ENCODE data around the gene PUS1.

Gene PUS1

GRCh38 chr12:131990066-131990979 lies 61.2 kb downstream of the PUS1 start:
- Histone ChIP-seq H3K9me3 (ENCODE audit: insufficient read depth, low read length) (no peaks in the 10 kb centered on the region), H3K4me1 (ENCODE audit: insufficient read depth, insufficient read length) (peaks cover 11% of the 10 kb centered on the region), H3K27me3 (ENCODE audit: insufficient read depth, insufficient read length) (no peaks in the 10 kb centered on the region), H3K36me3 (ENCODE audit: insufficient read depth, insufficient read length, low read length) (peaks cover 83% of the 10 kb centered on the region), H3K9ac (ENCODE audit: insufficient read length, low read depth) (peak overlapping the region; percentile 14), H3K4me3 (ENCODE audit: insufficient read length, low read depth) (no peak overlapping the region)
- DNase-seq (ENCODE audit: low read depth, low spot score) = peak; percentile 54
- no peak for TF ChIP-seq YY1 (IDR thresholded peaks at IDR 0.05; ENCODE audit: insufficient read depth, insufficient read length)
- TF ChIP-seq SUZ12 (IDR thresholded peaks at IDR 0.05; ENCODE audit: extremely low read depth, insufficient read depth, insufficient read length) = no peak
- TF ChIP-seq ZNF274 (IDR thresholded peaks at IDR 0.05; ENCODE audit: low read depth, low read length) = no peak

GRCh38 chr12:131990980-131991305 lies 61.9 kb downstream of the PUS1 start:
- Histone ChIP-seq H3K9ac (ENCODE audit: insufficient read length, low read depth) (peak overlapping the region; percentile 52), H3K4me1 (ENCODE audit: insufficient read depth, insufficient read length) (peaks cover 11% of the 10 kb centered on the region)

GRCh38 chr12:131991816-131992430 lies 62.8 kb downstream of the PUS1 start:
- H3K36me3 ChIP-seq (ENCODE audit: insufficient read depth, insufficient read length, low read length) = peaks cover 76% of the 10 kb centered on the region
- no peak overlapping the region for H3K4me3 ChIP-seq (ENCODE audit: insufficient read length, low read depth)
- H3K4me1 ChIP-seq (ENCODE audit: insufficient read depth, insufficient read length) = peaks cover 11% of the 10 kb centered on the region
- TF ChIP-seq SUZ12 (IDR thresholded peaks at IDR 0.05; ENCODE audit: extremely low read depth, insufficient read depth, insufficient read length) (no peak), YY1 (IDR thresholded peaks at IDR 0.05; ENCODE audit: insufficient read depth, insufficient read length) (no peak), ZNF274 (IDR thresholded peaks at IDR 0.05; ENCODE audit: low read depth, low read length) (no peak)
- no peak overlapping the region for H3K9ac ChIP-seq (ENCODE audit: insufficient read length, low read depth)
- no peaks in the 10 kb centered on the region for H3K9me3 ChIP-seq (ENCODE audit: insufficient read depth, low read length)
- no peaks in the 10 kb centered on the region for H3K27me3 ChIP-seq (ENCODE audit: insufficient read depth, insufficient read length)
- no peak for DNase-seq (ENCODE audit: low read depth, low spot score)

More at GRCh38 chr12:131990980-131991305, 61.9 kb downstream of the PUS1 start:
- TF ChIP-seq SUZ12 (IDR thresholded peaks at IDR 0.05; ENCODE audit: extremely low read depth, insufficient read depth, insufficient read length) (no peak), YY1 (IDR thresholded peaks at IDR 0.05; ENCODE audit: insufficient read depth, insufficient read length) (no peak), ZNF274 (IDR thresholded peaks at IDR 0.05; ENCODE audit: low read depth, low read length) (no peak)
- H3K9me3 ChIP-seq (ENCODE audit: insufficient read depth, low read length) = no peaks in the 10 kb centered on the region
- peaks cover 83% of the 10 kb centered on the region for H3K36me3 ChIP-seq (ENCODE audit: insufficient read depth, insufficient read length, low read length)
- no peak for DNase-seq (ENCODE audit: low read depth, low spot score)
- H3K4me3 ChIP-seq (ENCODE audit: insufficient read length, low read depth) = no peak overlapping the region
- H3K27me3 ChIP-seq (ENCODE audit: insufficient read depth, insufficient read length) = no peaks in the 10 kb centered on the region

- Histone ChIP-seq H3K36me3 (ENCODE audit: insufficient read depth, insufficient read length, low read length) (peaks cover 54% of the 10 kb centered on the region), H3K9me3 (ENCODE audit: insufficient read depth, low read length) (no peaks in the 10 kb centered on the region), H3K4me1 (ENCODE audit: insufficient read depth, insufficient read length) (peaks cover 4% of the 10 kb centered on the region), H3K4me3 (ENCODE audit: insufficient read length, low read depth) (no peak overlapping the region), H3K9ac (ENCODE audit: insufficient read length, low read depth) (no peak overlapping the region), H3K27me3 (ENCODE audit: insufficient read depth, insufficient read length) (no peaks in the 10 kb centered on the region)
- no peak for DNase-seq (ENCODE audit: low read depth, low spot score)
- no peak for TF ChIP-seq ZNF274 (IDR thresholded peaks at IDR 0.05; ENCODE audit: low read depth, low read length)
- no peak for TF ChIP-seq YY1 (IDR thresholded peaks at IDR 0.05; ENCODE audit: insufficient read depth, insufficient read length)
- TF ChIP-seq SUZ12 (IDR thresholded peaks at IDR 0.05; ENCODE audit: extremely low read depth, insufficient read depth, insufficient read length) = no peak
These were observed 65.5 kb downstream of the PUS1 start for GRCh38 chr12:131994589-131994988.
